Activated CD4-positive, CD25-positive, alpha-beta regulatory T cell (primary cell): Measurements from ENCODE around the gene PHF12.
"Not testable (repeated sequence)": the region's sequence is repeated elsewhere in the genome, so short reads cannot be mapped to it uniquely, and the experiment has no call there.

ENCODE experiments used
- DNase-seq, 4 experiments: peaks; one replicate each; lab custom pipeline; 2025; lab: John Stamatoyannopoulos, UW

Gene PHF12

DNA sequence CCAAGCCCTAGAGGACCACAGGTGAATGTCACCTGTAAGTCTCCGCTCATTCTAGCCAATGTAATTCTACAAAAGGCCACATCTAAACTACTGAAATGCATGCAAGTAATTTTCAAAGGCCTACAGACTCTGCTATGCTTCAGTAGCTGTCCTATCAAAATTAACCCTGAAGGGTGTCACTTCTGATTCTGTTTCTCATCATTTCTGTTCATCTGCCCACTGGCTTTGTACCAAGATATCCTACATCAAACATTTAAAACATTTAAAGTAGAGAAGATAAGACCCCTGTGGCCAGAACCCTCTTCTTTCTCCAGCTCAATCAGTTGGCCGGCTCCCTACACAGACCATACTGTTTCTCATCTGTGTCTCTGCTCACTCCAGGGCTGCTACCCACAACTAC lies 21.5 kb downstream of the PHF12 start:
- DNase-seq: no peak

DNA sequence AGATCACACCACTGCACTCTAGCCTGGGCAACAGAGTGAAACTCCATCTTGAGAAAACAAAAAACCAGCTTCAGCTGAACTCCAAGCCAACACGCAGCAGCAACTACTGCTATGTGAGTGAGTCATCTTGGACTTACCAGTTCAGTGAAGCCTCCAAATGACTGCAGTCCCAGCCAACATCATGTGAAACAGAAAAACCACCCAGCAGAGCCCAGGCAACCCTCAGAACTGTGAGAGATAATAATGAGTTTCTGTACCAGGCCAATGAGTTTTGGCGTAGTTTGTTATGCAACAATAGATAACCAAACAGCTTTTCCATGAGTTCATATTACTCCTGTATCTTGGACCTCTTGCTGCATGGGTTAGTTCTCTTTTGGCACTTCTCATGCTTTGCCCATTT lies 23.3 kb downstream of the PHF12 start:
- DNase-seq: no peak

DNA sequence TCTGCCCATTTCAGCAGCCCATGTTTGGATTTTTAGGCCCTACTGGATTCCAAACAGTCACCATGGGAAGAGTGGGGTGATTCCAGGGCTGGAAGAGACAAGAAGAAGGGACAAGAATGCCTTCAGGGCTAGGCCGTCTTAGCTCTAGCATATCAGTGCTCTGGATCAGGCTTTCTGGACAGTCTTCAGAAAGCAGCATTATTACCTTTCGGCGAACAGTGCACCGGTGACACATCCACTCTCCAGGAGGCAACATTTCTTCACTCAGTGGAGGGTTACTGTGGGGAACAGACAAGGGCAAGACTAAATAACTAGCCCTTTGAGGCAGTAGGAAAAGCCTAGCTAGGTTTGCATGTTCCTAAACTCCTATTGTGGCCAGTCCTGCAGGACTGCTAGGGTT lies 24.5 kb downstream of the PHF12 start:
- no peak for DNase-seq

DNA sequence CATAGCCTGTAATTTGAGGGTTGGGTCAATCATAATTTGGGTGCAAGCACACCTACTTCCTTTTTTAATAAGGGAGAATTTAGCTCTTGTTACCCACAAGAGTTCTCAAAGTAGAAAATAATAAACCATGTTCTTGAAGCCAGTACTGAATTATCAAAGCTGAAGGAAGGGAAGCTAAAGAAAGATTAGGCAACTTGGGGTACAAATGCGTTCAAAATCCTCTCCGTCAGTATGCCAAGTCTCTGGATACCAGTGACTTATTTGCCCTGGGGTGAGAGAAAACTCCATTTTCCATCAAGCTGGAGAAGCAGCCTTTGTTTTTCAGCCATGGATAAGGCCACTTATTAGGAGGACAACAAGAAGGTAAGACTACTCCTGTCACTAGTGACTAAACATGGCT lies 25.0 kb downstream of the PHF12 start:
- DNase-seq: no peak

DNA sequence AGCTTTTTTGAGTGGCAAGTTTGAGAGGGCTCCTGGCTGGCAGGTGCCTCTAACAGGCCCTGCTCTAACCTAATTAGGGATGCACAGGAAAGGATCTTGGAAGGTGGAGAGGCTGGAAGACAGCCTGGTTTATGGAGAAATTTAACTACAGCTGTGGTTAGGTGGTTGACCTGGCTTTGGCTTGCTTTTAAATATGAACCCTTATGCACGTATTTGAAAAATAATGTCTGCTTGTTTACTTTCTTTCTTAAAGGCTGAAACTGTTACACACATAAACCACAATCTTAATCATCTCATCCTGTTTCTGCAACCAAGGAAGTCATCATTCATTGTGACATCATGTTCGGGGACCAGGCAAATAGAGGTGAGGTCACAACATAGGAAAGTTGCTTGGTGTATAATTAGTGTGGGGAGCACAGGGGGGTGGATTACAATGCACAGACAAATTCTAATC lies 25.4 kb downstream of the PHF12 start:
- peak in 1 of 4 experiments; percentile 13 for DNase-seq

DNA sequence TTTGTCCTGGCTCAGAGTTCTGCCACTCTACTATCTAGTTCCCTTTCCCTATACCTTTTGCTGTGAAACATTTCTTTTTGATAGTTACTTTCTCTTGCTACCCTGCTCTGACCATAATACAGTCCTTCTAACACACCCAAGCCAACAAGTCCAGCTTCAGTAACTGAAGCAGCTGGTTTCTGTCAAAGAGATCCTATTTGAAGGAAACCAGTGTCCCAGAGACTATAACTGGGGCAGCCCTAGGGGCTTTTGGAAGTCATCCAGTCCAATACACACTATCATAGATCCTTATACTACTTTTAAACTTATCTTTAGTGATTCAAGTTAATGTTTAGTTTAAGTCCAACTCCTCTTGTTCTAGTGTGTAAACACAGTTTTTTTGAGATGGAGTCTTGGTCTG lies 31.1 kb downstream of the PHF12 start:
- DNase-seq: no peak

DNA sequence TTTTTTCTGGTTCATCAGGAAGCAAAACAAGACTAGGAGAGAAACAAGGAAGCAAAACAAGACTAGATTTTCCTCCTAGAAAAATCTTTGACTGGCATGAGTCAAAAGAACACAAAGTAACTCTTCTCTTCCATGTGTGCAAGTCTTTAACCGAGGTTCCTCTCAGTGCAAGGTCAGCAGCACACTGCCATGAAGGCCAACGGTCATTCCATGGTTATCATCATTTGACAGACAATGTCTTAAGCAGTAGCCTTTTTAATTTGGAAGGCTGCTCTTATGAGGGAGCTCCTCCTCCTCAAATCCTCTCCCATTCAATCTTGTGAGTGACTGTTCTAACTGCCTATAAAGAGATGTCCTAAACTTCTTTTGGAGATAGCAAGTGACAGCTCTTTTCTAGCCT lies 33.0 kb downstream of the PHF12 start:
- DNase-seq: no peak

DNA sequence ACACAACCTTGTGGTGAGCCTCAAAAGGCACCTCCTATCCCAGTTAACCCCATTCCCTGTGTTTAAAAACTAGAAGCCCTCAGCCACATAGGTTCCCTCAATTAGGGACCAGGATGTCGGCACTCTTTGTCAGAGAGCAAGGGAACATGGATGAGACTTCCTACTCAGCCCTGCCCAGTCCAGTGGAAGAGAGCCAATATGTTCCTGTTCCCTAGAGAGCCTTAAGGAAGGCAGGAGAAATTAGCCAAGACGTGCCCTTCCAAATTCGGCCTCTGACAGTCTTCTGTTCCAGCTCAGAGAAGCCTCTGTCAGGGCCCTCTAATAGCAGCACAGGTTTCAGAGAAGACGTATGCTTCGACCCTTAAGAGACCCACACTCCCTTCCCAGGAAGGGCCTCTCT lies 33.9 kb downstream of the PHF12 start:
- no peak for DNase-seq

DNA sequence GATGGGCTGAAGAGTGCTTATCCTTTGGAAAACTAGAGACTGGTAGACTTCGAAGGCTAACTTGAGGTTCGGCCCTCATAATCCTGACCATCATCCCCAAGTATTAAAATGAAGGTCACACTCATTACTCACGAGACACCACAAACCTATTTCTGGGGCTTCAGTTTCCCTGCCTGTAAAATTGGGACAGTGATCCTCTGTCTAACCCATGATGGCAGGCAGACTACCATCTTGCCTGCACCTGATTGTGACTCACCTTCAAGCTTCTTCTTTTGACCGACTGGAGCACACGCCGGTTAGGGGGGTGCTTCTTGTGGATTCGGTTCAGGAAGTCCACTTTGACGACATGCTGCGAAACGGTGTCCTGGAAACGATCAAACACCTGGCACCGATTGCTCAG lies 34.3 kb downstream of the PHF12 start:
- DNase-seq: no peak

DNA sequence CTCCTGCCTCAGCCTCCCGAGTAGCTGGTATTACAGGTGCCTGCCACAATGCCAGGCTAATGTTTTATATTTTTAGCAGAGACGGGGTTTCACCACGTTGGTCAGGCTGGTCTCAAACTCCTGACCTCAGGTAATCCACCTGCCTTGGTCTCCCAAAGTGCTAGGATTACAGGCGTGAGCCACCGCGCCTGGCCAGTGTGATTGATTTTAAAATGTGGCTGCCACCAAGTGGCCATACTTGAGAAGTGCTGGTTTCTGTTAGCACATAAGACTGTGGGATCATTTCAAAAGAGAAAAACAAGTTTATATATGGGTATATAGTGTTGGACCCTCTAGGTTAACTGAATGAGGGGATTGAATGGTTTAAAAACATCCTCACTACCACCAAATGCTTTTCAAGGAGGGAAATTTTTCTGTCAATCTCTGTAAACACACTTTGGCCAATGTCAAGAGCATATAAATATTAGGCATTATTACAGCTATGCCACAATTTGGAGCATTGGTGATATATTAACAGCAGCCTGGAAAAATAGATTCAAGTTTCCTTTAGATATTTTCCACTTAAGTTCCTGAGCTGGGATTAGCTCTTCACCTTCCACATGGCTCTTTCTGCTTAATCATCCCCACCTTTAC lies 34.9 kb downstream of the PHF12 start:
- DNase-seq: no peak

DNA sequence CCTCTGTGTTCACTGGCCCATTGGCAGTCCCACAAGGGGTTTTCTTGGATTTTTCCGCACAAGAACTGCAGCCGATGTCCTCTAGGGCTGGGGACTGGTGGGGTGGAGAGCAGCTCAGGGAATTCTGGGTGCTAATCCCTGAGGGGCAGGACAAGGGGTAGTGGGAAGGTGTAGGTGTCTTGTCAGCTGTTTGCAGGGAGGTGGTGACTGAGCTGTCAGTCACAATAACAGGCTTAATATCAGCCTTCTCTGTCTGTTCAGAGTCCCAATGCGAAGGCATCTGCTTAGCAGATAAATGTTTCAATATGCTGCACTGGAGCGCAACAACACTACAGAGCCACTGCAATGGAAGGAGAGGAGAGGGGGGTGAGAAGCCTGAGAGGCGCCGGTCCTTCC lies 38.4 kb downstream of the PHF12 start:
- DNase-seq: no peak

DNA sequence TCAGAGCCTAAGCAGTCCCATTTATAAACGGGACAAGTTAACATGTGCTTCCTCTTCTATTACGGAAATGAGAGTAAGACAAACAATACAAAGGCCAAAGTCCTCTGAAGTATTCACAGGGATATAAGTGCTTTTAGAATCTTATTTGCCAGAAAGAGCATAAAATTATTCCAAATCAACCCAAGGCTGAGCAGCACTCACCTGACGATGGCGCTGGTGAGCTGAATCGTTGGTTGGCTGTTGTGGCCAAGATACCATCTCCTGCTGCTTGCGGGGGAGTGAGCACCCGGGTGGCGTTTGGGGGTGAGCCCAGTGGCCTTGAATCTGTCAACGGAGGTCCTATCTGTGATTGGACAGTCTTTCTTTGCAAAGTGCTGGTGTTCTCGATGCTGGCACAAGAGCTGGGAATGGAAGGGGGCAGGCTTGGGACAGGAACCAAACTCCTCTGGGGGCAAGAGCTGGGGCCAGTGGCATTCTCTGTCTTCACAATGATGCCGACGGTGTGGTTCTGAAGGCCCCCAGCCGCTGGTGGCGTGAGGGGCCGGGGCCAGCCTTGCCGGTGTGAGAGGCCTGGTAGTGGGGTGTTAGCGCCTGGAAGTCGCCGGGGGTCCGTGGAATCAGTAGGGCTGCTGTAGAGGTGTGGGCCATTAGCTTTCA lies 38.9 kb downstream of the PHF12 start:
- DNase-seq: no peak

DNA sequence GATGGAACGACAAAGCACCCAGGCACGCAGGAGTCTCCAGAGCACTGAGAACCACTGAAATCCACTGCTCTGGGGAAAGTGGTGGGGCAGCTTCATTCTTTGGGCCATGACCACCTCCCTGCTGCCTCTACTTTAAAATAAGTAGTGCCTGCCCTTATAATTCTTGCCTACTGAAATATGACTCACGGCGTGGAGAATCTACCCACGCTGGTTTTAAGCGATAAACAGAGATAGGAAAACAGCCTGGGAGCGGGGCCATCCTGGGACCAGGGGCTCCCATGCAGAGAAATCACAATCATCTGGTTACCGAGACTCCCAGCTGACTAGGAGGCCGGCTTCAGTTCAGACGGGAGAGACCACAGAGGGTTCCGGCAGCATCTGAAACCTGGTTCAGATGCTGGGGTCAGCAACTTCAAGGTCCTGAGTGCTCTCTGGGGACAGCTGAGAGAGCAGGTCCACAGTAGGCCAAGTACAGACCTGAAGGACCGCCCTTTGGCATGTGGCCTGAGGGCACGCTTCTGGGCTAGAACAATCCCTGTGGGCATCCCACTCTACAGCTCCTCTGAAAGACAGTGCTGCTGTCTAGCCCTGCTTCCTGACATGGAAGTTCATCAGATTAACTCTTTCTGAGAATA lies 39.8 kb downstream of the PHF12 start:
- no peak for DNase-seq

DNA sequence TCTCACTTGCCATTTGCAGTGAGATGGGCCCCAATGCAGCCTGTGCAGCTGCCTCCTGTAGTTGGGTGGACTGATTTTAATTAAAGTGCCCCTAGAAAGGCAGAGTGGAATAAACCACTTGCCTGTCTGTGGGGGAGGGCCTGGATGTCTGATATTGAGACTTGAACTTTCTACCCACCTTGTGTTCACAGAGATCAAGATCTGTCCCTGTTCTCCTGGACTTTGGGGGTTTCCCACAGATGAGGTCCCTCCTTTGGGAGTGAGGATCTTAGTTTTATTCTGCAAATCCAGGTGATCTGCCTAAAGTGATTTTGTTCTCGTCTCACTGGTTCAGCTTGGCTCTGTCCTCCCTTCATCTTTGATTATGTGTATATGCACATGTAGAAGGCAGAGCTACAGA lies 40.8 kb downstream of the PHF12 start:
- DNase-seq: no peak

DNA sequence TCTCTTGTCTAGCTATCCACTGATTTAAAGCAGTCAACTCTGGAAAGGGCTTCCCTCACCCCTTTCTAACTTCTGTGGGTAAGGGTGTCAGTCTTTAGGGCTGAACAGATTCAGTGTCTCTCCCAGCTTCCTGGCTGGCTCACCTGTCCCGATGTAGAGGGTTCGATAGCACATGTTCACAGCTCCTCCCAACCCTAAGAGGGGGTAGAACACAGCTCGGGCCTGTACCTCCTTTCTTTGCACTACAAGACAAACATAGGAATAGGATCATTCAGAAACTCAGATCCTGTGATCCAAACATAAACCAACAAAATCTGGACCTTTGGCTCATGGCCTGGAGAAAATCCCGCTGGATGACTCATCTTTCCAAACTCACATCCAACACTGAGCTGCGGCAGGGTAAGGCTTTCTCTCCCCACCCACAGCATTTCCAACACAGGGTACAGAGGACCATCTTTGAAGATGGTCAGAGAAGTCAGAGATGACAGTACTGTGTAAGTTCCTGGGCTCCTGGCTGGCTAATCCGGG lies 42.6 kb downstream of the PHF12 start:
- no peak for DNase-seq

DNA sequence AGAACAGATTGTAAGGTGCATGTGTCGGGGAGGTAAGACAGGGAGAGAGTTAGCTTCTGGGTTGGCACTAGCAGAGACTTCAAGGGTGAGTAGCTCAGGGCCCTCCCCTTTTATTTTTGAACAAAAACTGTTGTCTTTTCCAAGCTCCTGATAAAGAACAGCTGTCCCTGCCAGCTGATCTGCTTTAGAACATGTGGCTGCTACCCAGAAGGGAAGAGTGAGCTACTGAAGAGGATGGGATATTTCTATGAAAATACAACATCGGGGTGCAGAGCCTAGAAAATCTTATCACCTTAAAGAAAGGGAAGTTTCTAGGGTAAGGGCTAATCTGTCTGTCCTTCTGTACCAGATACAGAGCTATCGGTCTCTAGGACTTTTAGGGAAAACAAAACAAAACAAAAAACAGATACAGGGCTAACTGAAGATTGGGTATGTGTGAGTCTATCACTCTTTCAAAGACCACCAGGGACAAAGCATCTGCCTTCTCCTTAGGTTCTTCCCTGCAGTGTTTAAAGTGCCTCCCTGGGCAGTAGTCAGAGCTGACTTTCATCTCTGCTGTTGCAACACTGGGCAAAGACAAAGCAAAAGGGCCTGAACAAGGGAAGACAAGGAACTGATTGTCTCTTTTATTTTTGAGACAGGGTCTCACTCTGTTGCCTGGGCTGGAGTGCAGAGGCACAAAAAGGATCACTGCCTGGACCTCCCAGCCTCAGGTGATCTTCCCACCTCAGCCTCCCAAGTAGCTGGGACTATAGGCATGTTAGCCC lies 43.4 kb downstream of the PHF12 start:
- DNase-seq: no peak

DNA sequence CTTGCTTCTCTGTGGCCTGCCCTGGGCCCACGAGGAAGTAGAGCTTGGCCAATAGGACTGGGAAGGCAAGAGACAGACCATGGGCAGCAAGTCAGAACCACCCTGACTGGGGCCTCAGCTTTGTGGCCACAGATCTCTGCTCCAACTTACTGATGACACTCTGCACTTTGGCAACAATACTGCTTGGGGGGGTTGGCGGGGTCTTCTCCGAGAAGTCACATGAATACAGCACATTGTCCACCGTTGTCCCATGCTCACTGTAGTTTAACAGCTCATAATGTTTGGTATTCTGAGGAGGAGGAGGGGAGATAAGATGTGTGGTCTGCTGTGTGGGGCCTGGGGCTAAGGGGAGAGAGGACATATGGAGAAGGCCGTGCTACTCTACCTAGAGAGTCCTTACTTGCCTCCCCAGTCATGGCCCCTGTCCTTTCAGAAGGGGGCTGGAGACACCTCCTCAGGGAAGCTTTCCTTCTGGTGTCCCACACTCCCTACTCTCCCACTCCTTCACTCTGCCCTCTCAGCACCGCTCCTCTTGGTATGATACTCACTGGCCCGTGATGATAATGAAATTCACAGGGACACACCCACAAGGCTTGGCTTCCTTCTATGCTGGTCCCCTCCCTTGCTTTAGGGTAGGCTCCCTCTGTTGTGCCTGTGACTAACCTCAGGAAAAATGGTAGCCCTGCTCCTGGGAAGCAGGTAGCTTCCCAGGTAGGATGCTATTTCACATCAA lies 44.4 kb downstream of the PHF12 start:
- no peak for DNase-seq

DNA sequence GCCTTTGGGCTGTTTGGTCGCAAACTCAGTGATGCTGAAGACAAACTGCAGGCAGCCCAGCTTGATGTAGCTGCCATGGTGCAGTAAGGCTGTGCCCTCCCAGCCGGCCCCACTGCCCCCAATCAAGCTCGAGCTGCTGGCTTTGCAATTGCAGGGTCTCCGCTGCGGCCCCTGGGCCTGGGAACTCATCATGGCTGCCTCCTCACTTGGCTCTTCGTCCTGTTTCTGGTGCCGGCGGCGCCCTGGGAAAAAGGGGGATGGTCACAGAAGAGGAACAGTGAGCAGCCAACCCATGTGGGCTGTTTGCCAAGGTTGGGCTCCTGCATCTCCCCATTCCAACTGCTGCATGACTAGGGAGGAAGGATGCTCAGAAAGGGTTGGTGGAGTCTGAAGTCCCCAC lies 45.0 kb downstream of the PHF12 start:
- no peak for DNase-seq

DNA sequence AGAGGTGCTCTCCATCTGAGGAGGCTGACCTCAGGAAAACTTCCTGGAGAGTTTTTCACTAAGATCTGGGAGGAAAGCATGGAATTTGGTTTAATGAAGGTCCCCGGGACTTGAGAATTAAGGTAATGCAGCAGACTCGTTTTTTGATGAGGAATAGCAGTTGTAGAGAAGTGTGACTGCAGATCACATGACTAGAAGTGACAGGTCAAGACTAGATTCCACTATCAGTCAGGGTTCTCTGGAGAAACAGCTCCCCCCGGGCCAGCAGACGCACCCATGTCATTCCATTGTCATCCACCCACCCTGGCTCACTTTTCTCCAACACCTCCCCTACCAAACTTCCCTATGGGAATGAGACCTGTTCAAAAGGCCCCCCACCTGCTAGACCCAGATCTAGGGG lies 46.5 kb downstream of the PHF12 start:
- DNase-seq: no peak

DNA sequence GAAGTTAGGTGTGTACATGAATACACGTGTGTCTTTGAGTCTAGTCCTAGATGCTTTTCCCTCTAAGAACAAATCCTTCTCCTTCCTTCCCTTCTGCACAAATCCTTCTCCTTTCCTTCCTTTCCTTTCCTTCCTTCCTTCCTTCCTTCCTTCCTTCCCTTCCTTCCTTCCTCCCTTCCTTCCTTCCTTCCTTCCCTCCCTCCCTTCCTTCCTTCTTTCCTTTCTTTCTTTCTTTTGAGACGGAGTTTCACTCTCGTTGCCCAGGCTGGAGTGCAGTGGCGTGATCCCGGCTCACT lies 47.8 kb downstream of the PHF12 start:
- not testable (repeated sequence) for DNase-seq

DNA sequence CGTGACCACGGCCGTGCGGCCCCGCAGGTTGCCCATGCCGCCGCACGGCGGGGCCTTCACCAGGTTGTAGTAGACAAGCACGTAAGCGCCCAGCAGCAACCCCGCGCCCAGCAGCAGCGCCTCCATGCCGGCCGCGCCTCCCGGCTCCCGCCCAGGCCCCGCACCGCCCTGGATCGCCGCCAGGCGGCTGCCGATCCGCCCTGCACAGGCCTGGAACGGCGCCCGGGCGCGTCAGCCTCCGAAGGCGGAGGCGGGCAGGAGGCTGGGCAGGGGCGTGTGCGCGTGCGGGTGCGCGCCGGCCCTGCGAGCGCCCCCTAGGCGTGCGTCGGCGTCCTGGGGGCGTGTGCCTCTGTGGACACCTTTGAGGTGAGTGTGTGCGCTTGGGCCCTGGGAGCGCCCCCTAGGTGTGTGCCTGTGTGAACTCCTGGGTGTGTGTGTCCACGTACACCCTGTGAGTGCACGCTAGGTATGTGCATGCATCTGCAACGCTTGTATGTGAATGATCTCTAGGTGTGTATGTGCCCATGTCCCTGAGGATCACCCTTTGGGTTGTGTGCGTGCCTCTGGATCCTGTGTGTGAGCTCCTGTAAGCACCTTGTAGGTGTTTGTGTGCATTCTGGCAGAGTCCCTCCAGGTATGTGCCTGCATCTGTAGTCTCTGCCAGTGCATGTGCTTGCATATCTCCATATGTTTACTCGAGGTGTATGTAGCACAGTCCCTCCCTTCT lies 48.3 kb downstream of the PHF12 start, which contains the start of gene DHRS13:
DHRS13 (minus strand) TSS at position 261 of the 727 bp plus-strand sequence; CDS start at position 126, 135 bp downstream.
- peak; percentile 88 to 96 (median 94) for DNase-seq
